HCT116 (cell line): ENCODE results near the gene NKX1-1. TPM values are rescaled to one million over a fixed set of nuclear protein-coding genes. Genes with fewer than 3 reads are reported as not detected.

ENCODE experiments used
- ATAC-seq: fragments of 200-7000 bp; cut with Tn5 transposase; 2 replicates; pipeline ENCODE4 v1.9.1; 2020; ENCODE audit warnings: mild to moderate bottlenecking, moderate library complexity
- BruUV-seq: library from RNA; stranded (reverse); fragments of 400-500 nt; replicated peaks from 2 replicates; lab custom pipeline; 2021; lab: Mats Ljungman, UMichigan
- CTCF ChIA-PET: fragments of 300-600 bp; sonication (Branson Sonifier 250); formaldehyde crosslinking; loops from one replicate; lab custom pipeline; 2021; ENCODE audit warnings: antibody characterized with exemption; lab: Charles Lee
- POLR2A ChIA-PET: fragments of 300-600, 350-600 bp; sonication (Branson Sonifier 250); formaldehyde crosslinking; loops from one replicate; lab custom pipeline; 2021; ENCODE audit warnings: antibody characterized with exemption; lab: Charles Lee
- RAD21 ChIA-PET, 2 experiments: fragments of 300-600 bp; sonication (Branson Sonifier 250); formaldehyde crosslinking; loops; one replicate each; lab custom pipeline; 2023; ENCODE audit warnings: low total read pairs in 2 of 2; ENCODE audit not compliant: uncharacterized antibody in 2 of 2, unreplicated experiment in 2 of 2, low non-redundant PET in 1 of 2; lab: Charles Lee
- DNase-seq: peaks from one replicate; pipeline ENCODE4 v3.0.0-alpha.2; 2010; ENCODE audit warnings: low read depth, low spot score
- H2AFZ ChIP-seq: fragments of 200-600 bp; shearing (Covaris generic), sonication (generic); 2 replicates; pipeline ENCODE4 v1.6.1; 2017; ENCODE audit warnings: low read depth, mixed run types, mixed read lengths, antibody characterized with exemption, low read length; ENCODE audit not compliant: poor library complexity, severe bottlenecking
- H3K27ac ChIP-seq: 2 replicates; pipeline ENCODE4 v1.5.1; 2012; ENCODE audit warnings: low read depth, low read length
- H3K27me3 ChIP-seq: fragments of 200-600 bp; sonication (generic); 2 replicates; pipeline ENCODE4 v1.6.1; 2016; ENCODE audit warnings: mixed run types, low read length, mixed read lengths; ENCODE audit not compliant: insufficient read depth
- H3K36me3 ChIP-seq, 2 experiments: fragments of 200-500 bp in 1 of 2; fragments of 200-600 bp in 1 of 2; sonication (Bioruptor generic) in 1 of 2; sonication (generic) in 1 of 2; 2 replicates each; pipeline versions ENCODE4 v1.5.1 to v1.6.1; 2014 to 2016; ENCODE audit warnings: low read length in 2 of 2, inconsistent platforms in 1 of 2, mixed read lengths in 1 of 2, mixed run types in 1 of 2; ENCODE audit not compliant: insufficient read depth in 2 of 2, control insufficient read depth in 1 of 2
- H3K4me1 ChIP-seq, 2 experiments: fragments of 200-600 bp in 1 of 2; sonication (generic) in 1 of 2; 2 replicates each; pipeline versions ENCODE4 v1.5.1 to v1.6.1; 2012 to 2017; ENCODE audit warnings: low read length in 2 of 2, inconsistent platforms in 1 of 2, mild to moderate bottlenecking in 1 of 2, mixed read lengths in 1 of 2, mixed run types in 1 of 2, moderate library complexity in 1 of 2; ENCODE audit not compliant: insufficient read depth in 2 of 2, control insufficient read depth in 1 of 2
- H3K4me2 ChIP-seq: fragments of 200-600 bp; sonication (generic); 2 replicates; pipeline ENCODE4 v1.6.1; 2017; ENCODE audit warnings: mixed run types, low read length, mixed read lengths
- H3K4me3 ChIP-seq, 2 experiments: fragments of 200-600 bp in 1 of 2; sonication (generic) in 1 of 2; replicated peaks in 1 of 2; 2 replicates each; pipeline ENCODE4 v1.5.1; 2011 to 2016; ENCODE audit warnings: low read length in 2 of 2, control low read depth in 1 of 2, low read depth in 1 of 2, mild to moderate bottlenecking in 1 of 2, mixed read lengths in 1 of 2, mixed run types in 1 of 2
- H3K79me2 ChIP-seq: fragments of 200-600 bp; sonication (generic); 2 replicates; pipeline ENCODE4 v1.6.1; 2017; ENCODE audit warnings: mild to moderate bottlenecking, mixed run types, low read length, moderate library complexity, mixed read lengths; ENCODE audit not compliant: insufficient read depth
- H3K9ac ChIP-seq: fragments of 200-600 bp; sonication (generic); 2 replicates; pipeline ENCODE4 v1.6.1; 2016; ENCODE audit warnings: low read length, mixed read lengths
- H3K9me2 ChIP-seq: fragments of 200-600 bp; sonication (generic), shearing (Covaris generic); 2 replicates; pipeline ENCODE4 v1.6.1; 2017; ENCODE audit warnings: mixed run types, mild to moderate bottlenecking, moderate library complexity; ENCODE audit not compliant: insufficient read depth
- H3K9me3 ChIP-seq, 2 experiments: fragments of 200-500 bp in 1 of 2; fragments of 200-600 bp in 1 of 2; sonication (Bioruptor generic) in 1 of 2; sonication (generic) in 1 of 2; 2 replicates each; pipeline ENCODE4 v1.6.1; 2014 to 2017; ENCODE audit warnings: low read length in 2 of 2, mixed read lengths in 2 of 2, inconsistent platforms in 1 of 2, low read depth in 1 of 2, mild to moderate bottlenecking in 1 of 2, mixed run types in 1 of 2, moderate library complexity in 1 of 2; ENCODE audit not compliant: control insufficient read depth in 1 of 2, insufficient read depth in 1 of 2
- H4K20me1 ChIP-seq: fragments of 200-600 bp; sonication (generic), shearing (Covaris generic); 2 replicates; pipeline ENCODE4 v1.6.1; 2017; ENCODE audit warnings: mixed run types, mild to moderate bottlenecking, moderate library complexity; ENCODE audit not compliant: insufficient read depth
- CBX3 ChIP-seq: IDR thresholded peaks from 2 replicates; pipeline ENCODE4 v1.6.1; 2012; ENCODE audit warnings: low read depth
- EZH2 ChIP-seq: fragments of 200-600 bp; sonication (generic); IDR thresholded peaks from 2 replicates; pipeline ENCODE4 v1.6.1; 2017; ENCODE audit warnings: antibody characterized with exemption, mixed run types
- FOSL1 ChIP-seq: IDR thresholded peaks from 2 replicates; pipeline ENCODE4 v1.6.1; 2012; ENCODE audit warnings: low read depth
- RAD21 ChIP-seq: IDR thresholded peaks from 2 replicates; pipeline ENCODE4 v1.6.1; 2012; ENCODE audit warnings: low read depth, mild to moderate bottlenecking
- intact Hi-C: fragments of 100-400 bp; cut with micrococcal nuclease; formaldehyde crosslinking; loops from 2 replicates; pipeline ENCODE4 v1.10.0; 2022
- total RNA-seq: library from RNA; stranded (reverse); gene quantifications from one replicate; pipeline ENCODE4 v1.2.1, GENCODE V29; 2021; ENCODE audit not compliant: unreplicated experiment
- TF ChIP-seq, protein P1 (sequence below), 3 experiments: fragments of 200-600 bp in 1 of 3; sonication (generic) in 1 of 3; IDR thresholded peaks in 2 of 3; conservative IDR thresholded peaks in 1 of 3; 2 replicates each; pipeline ENCODE4 v1.5.1; 2012 to 2017; ENCODE audit warnings: low read depth in 2 of 3, low read length in 2 of 3, antibody characterized with exemption in 1 of 3, borderline replicate concordance in 1 of 3, control low read depth in 1 of 3, mild to moderate bottlenecking in 1 of 3, mixed read lengths in 1 of 3, mixed run types in 1 of 3, moderate library complexity in 1 of 3; ENCODE audit not compliant: insufficient read depth in 1 of 3
- TF ChIP-seq, protein P2 (sequence below): IDR thresholded peaks from 2 replicates; pipeline ENCODE4 v1.6.1; 2012; ENCODE audit warnings: low read depth
- TF ChIP-seq, protein P3 (sequence below): IDR thresholded peaks from 2 replicates; pipeline ENCODE4 v1.6.1; 2012
- TF ChIP-seq, protein P4 (sequence below): IDR thresholded peaks from 2 replicates; pipeline ENCODE4 v1.6.1; 2011; ENCODE audit warnings: mild to moderate bottlenecking, low read length, moderate library complexity; ENCODE audit not compliant: insufficient replicate concordance; ENCODE audit errors: extremely low read depth

NKX1-1 gene
- total RNA-seq, 1 experiment from 2014 or later, result not detected

DNA sequence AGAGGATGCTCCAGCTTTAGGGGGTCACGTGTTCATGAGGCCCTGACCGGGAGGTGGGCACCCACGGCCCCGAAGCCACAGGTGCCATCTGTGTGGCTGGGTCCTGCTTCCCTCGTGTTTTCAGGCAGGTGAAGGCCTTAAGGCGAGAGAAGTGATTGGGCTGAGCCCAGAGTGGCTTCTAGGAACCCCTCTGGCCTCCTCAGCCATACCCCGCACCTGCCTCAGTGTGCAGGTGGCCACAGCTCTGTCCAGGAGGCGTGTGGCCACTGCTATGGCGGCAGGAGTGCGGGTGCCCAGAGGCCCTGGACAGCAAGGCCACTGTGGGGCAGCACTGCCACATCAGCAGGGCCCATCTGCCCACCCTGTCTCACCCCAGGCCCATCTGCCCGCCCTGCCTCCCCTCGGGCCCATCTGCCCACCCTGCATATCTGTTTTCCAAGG is 25.0 kb downstream of the NKX1-1 start:
- no TSS peak for BruUV-seq

More for the DNA sequence above, 25.0 kb downstream of the NKX1-1 start:
- H2AFZ ChIP-seq, result no peak overlapping the region
- H3K27ac ChIP-seq, result no peak overlapping the region
- TF ChIP-seq EZH2 (no peak), CBX3 (no peak), RAD21 (peak; percentile 46), FOSL1 (no peak)
- TF ChIP-seq, protein P1, sequence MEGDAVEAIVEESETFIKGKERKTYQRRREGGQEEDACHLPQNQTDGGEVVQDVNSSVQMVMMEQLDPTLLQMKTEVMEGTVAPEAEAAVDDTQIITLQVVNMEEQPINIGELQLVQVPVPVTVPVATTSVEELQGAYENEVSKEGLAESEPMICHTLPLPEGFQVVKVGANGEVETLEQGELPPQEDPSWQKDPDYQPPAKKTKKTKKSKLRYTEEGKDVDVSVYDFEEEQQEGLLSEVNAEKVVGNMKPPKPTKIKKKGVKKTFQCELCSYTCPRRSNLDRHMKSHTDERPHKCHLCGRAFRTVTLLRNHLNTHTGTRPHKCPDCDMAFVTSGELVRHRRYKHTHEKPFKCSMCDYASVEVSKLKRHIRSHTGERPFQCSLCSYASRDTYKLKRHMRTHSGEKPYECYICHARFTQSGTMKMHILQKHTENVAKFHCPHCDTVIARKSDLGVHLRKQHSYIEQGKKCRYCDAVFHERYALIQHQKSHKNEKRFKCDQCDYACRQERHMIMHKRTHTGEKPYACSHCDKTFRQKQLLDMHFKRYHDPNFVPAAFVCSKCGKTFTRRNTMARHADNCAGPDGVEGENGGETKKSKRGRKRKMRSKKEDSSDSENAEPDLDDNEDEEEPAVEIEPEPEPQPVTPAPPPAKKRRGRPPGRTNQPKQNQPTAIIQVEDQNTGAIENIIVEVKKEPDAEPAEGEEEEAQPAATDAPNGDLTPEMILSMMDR (IDR thresholded peaks at IDR 0.05 in 2 of 3, conservative IDR thresholded peaks at IDR 0.05 in 1 of 3; ENCODE audit: borderline replicate concordance in 1 of 3, insufficient read depth in 1 of 3, low read depth in 2 of 3, low read length in 2 of 3), result 0 out of 6 replicates have a peak, but pooled peaks of 1 of the 3 experiments have one; percentile 15
- TF ChIP-seq, protein P2, sequence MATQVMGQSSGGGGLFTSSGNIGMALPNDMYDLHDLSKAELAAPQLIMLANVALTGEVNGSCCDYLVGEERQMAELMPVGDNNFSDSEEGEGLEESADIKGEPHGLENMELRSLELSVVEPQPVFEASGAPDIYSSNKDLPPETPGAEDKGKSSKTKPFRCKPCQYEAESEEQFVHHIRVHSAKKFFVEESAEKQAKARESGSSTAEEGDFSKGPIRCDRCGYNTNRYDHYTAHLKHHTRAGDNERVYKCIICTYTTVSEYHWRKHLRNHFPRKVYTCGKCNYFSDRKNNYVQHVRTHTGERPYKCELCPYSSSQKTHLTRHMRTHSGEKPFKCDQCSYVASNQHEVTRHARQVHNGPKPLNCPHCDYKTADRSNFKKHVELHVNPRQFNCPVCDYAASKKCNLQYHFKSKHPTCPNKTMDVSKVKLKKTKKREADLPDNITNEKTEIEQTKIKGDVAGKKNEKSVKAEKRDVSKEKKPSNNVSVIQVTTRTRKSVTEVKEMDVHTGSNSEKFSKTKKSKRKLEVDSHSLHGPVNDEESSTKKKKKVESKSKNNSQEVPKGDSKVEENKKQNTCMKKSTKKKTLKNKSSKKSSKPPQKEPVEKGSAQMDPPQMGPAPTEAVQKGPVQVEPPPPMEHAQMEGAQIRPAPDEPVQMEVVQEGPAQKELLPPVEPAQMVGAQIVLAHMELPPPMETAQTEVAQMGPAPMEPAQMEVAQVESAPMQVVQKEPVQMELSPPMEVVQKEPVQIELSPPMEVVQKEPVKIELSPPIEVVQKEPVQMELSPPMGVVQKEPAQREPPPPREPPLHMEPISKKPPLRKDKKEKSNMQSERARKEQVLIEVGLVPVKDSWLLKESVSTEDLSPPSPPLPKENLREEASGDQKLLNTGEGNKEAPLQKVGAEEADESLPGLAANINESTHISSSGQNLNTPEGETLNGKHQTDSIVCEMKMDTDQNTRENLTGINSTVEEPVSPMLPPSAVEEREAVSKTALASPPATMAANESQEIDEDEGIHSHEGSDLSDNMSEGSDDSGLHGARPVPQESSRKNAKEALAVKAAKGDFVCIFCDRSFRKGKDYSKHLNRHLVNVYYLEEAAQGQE, result no peak
- TF ChIP-seq, protein P3, sequence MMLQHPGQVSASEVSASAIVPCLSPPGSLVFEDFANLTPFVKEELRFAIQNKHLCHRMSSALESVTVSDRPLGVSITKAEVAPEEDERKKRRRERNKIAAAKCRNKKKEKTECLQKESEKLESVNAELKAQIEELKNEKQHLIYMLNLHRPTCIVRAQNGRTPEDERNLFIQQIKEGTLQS, result no peak
- TF ChIP-seq, protein P4, sequence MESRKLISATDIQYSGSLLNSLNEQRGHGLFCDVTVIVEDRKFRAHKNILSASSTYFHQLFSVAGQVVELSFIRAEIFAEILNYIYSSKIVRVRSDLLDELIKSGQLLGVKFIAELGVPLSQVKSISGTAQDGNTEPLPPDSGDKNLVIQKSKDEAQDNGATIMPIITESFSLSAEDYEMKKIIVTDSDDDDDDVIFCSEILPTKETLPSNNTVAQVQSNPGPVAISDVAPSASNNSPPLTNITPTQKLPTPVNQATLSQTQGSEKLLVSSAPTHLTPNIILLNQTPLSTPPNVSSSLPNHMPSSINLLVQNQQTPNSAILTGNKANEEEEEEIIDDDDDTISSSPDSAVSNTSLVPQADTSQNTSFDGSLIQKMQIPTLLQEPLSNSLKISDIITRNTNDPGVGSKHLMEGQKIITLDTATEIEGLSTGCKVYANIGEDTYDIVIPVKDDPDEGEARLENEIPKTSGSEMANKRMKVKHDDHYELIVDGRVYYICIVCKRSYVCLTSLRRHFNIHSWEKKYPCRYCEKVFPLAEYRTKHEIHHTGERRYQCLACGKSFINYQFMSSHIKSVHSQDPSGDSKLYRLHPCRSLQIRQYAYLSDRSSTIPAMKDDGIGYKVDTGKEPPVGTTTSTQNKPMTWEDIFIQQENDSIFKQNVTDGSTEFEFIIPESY, result no peak
- intact Hi-C loops, result no loop called here
- no peaks in the 10 kb centered on the region for H3K27me3 ChIP-seq
- H3K4me2 ChIP-seq, result no peak overlapping the region
- H3K9me3 ChIP-seq, result no peaks in the 10 kb centered on the region
- ChIA-PET RAD21 (no interaction called here), POLR2A (no interaction called here), CTCF (no interaction called here)
- 0 out of 4 replicates have a peak, but pooled peaks cover 0 to under 1% of the 10 kb centered on the region in 2 experiments for H3K36me3 ChIP-seq
- H3K4me3 ChIP-seq, result no peak overlapping the region
- DNase-seq (no peak), ATAC-seq (0 out of 2 replicates have a peak, but pooled peaks have one; percentile 17)
- no peaks in the 10 kb centered on the region for H4K20me1 ChIP-seq
- no peaks in the 10 kb centered on the region for H3K9me2 ChIP-seq
- no peaks in the 10 kb centered on the region for H3K4me1 ChIP-seq
- no peak overlapping the region for H3K9ac ChIP-seq
- H3K79me2 ChIP-seq, result no peaks in the 10 kb centered on the region
